ENCODE results near the gene LIPA.

Gene LIPA

DNA sequence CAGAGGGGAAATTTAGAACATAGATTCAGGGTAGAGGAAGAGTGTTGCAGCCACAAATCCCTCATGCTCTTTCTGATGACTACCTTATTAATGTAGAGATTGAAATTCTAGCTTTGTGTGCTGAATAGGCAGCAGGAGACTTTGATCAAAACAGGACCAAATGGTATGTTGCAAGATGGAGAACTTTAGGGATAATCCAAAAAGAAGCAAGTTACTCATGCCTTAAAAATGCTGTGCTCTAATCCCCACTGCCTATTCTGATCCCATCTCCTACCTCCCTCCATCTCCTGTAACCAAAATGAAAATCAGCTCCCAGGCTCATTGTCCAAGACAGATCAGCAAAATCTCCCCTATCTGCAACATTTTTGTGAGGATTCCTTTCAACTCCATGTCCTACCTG is 75.8 kb downstream of the LIPA start:
- H3K14ac ChIP-seq (ENCODE audit: low read length in 2 of 2): no peak overlapping the region
- no peak overlapping the region for H3K9ac ChIP-seq (ENCODE audit: low read length)
- no peak overlapping the region for H4K8ac ChIP-seq (ENCODE audit: low read length)
- H3K18ac ChIP-seq (ENCODE audit: low read depth in 1 of 2, low read length in 2 of 2): no peak overlapping the region
- no peak overlapping the region for H3K4ac ChIP-seq (ENCODE audit: low read depth in 1 of 2, low read length in 2 of 2)
- H3K23ac ChIP-seq (ENCODE audit: low read length in 2 of 2): no peak overlapping the region
- peaks cover 0 to 29% of the 10 kb centered on the region in 2 experiments for H3K27me3 ChIP-seq (ENCODE audit: control insufficient read depth in 1 of 2, insufficient read depth in 1 of 2, low read length in 2 of 2)
- no peak overlapping the region for H2AFZ ChIP-seq (ENCODE audit: low read depth, low read length)
- DNase-seq: no peak
- H3K79me1 ChIP-seq (replicated peaks; ENCODE audit: low read length, poor library complexity, severe bottlenecking): no peaks in the 10 kb centered on the region
- H2AK5ac ChIP-seq (ENCODE audit: low read length, severe bottlenecking): no peak overlapping the region
- no peak overlapping the region for H3K27ac ChIP-seq (ENCODE audit: low read length, poor library complexity, severe bottlenecking)
- H3K4me1 ChIP-seq (ENCODE audit: control insufficient read depth, insufficient read depth, low read depth, low read length): no peaks in the 10 kb centered on the region
- H3K36me3 ChIP-seq (ENCODE audit: control insufficient read depth in 1 of 2, insufficient read depth in 2 of 2, low read depth in 1 of 2, low read length in 2 of 2): no peaks in the 10 kb centered on the region
- no peak overlapping the region for H3K4me3 ChIP-seq (ENCODE audit: insufficient read depth in 1 of 2, low read depth in 1 of 2, low read length in 2 of 2)
- H2BK120ac ChIP-seq (ENCODE audit: low read depth, low read length): no peak overlapping the region
- no peak overlapping the region for H4K91ac ChIP-seq (ENCODE audit: low read length)
- H3K9me3 ChIP-seq (ENCODE audit: control insufficient read depth, low read length): peaks cover 6% of the 10 kb centered on the region
- no peak overlapping the region for H3K4me2 ChIP-seq (ENCODE audit: low read length, poor library complexity, severe bottlenecking)
- no peak overlapping the region for H2BK12ac ChIP-seq (ENCODE audit: low read length in 2 of 2)
- no peak overlapping the region for H2BK5ac ChIP-seq (ENCODE audit: low read depth, low read length, poor library complexity, severe bottlenecking)
- H2BK15ac ChIP-seq (ENCODE audit: low read depth, poor library complexity, severe bottlenecking): no peak overlapping the region

DNA sequence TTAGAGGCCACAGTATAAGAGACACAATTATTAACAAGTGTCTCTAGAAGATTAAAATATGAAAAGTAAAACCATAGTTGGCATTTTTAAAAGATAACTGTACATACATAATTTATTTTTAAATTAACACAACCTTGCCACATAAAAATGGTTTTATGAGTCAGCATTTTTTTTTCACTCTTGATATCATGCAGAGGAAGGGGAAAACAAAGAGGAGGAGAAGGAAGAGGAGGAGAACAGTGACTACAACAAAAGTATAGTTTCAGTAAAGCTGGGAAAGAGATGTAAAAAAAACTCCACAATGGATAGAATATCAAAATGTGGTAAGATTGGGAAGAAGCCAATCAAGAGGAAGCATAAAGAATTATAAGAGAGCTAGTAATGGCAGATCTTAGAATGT is 78.5 kb downstream of the LIPA start:
- H3K14ac ChIP-seq (ENCODE audit: low read length in 2 of 2): no peak overlapping the region
- no peak overlapping the region for H2BK5ac ChIP-seq (ENCODE audit: low read depth, low read length, poor library complexity, severe bottlenecking)
- H3K36me3 ChIP-seq (ENCODE audit: control insufficient read depth in 1 of 2, insufficient read depth in 2 of 2, low read depth in 1 of 2, low read length in 2 of 2): no peaks in the 10 kb centered on the region
- no peaks in the 10 kb centered on the region for H3K79me1 ChIP-seq (replicated peaks; ENCODE audit: low read length, poor library complexity, severe bottlenecking)
- H3K4ac ChIP-seq (ENCODE audit: low read depth in 1 of 2, low read length in 2 of 2): no peak overlapping the region
- H4K8ac ChIP-seq (ENCODE audit: low read length): no peak overlapping the region
- no peak overlapping the region for H2BK15ac ChIP-seq (ENCODE audit: low read depth, poor library complexity, severe bottlenecking)
- H3K18ac ChIP-seq (ENCODE audit: low read depth in 1 of 2, low read length in 2 of 2): no peak overlapping the region
- peak overlapping the region; percentile 18 for H3K9ac ChIP-seq (ENCODE audit: low read length)
- H2BK12ac ChIP-seq (ENCODE audit: low read length in 2 of 2): no peak overlapping the region
- H3K9me3 ChIP-seq (ENCODE audit: control insufficient read depth, low read length): no peaks in the 10 kb centered on the region
- DNase-seq: no peak
- H3K4me1 ChIP-seq (ENCODE audit: control insufficient read depth, insufficient read depth, low read depth, low read length): no peaks in the 10 kb centered on the region
- no peak overlapping the region for H2AK5ac ChIP-seq (ENCODE audit: low read length, severe bottlenecking)
- no peak overlapping the region for H3K23ac ChIP-seq (ENCODE audit: low read length in 2 of 2)
- H2BK120ac ChIP-seq (ENCODE audit: low read depth, low read length): no peak overlapping the region
- H3K27ac ChIP-seq (ENCODE audit: low read length, poor library complexity, severe bottlenecking): no peak overlapping the region
- H3K27me3 ChIP-seq (ENCODE audit: control insufficient read depth in 1 of 2, insufficient read depth in 1 of 2, low read length in 2 of 2): peaks cover 0 to 26% of the 10 kb centered on the region in 2 experiments
- no peak overlapping the region for H4K91ac ChIP-seq (ENCODE audit: low read length)
- no peak overlapping the region for H2AFZ ChIP-seq (ENCODE audit: low read depth, low read length)
- H3K4me2 ChIP-seq (ENCODE audit: low read length, poor library complexity, severe bottlenecking): no peak overlapping the region
- no peak overlapping the region for H3K4me3 ChIP-seq (ENCODE audit: insufficient read depth in 1 of 2, low read depth in 1 of 2, low read length in 2 of 2)

DNA sequence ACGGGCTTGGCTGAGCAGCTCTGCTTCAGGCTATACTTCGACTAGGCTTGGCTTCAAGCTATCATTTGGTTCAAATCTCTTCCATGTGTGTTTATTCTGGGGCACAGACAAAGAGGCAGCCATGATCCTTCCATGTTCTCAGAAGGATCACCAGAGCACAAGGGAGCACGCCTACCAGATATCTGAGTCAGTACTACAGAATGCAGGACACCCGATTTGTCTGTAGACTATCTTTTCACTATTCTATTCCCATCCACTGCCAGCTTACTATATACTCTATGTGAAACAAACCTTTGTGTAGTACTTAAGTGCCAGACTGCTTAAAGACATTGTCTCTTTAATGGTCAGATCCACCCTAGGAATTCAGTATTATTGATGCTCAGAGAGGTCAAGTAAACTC is 79.6 kb downstream of the LIPA start:
- WGBS: 91% methylated on average over 3 of the region's 4 CpGs
- H4K91ac ChIP-seq (ENCODE audit: low read length): no peak overlapping the region
- H2BK120ac ChIP-seq (ENCODE audit: low read depth, low read length): no peak overlapping the region
- no peaks in the 10 kb centered on the region for H3K9me3 ChIP-seq (ENCODE audit: control insufficient read depth, low read length)
- no peak overlapping the region for H3K4me3 ChIP-seq (ENCODE audit: insufficient read depth in 1 of 2, low read depth in 1 of 2, low read length in 2 of 2)
- no peaks in the 10 kb centered on the region for H3K4me1 ChIP-seq (ENCODE audit: control insufficient read depth, insufficient read depth, low read depth, low read length)
- H2AK5ac ChIP-seq (ENCODE audit: low read length, severe bottlenecking): no peak overlapping the region
- peaks cover 0 to 24% of the 10 kb centered on the region in 2 experiments for H3K27me3 ChIP-seq (ENCODE audit: control insufficient read depth in 1 of 2, insufficient read depth in 1 of 2, low read length in 2 of 2)
- H4K8ac ChIP-seq (ENCODE audit: low read length): no peak overlapping the region
- no peak overlapping the region for H3K9ac ChIP-seq (ENCODE audit: low read length)
- no peak overlapping the region for H3K14ac ChIP-seq (ENCODE audit: low read length in 2 of 2)
- no peak overlapping the region for H2BK5ac ChIP-seq (ENCODE audit: low read depth, low read length, poor library complexity, severe bottlenecking)
- no peak overlapping the region for H3K4ac ChIP-seq (ENCODE audit: low read depth in 1 of 2, low read length in 2 of 2)
- H3K23ac ChIP-seq (ENCODE audit: low read length in 2 of 2): no peak overlapping the region
- no peak overlapping the region for H3K27ac ChIP-seq (ENCODE audit: low read length, poor library complexity, severe bottlenecking)
- H2BK15ac ChIP-seq (ENCODE audit: low read depth, poor library complexity, severe bottlenecking): no peak overlapping the region
- H3K4me2 ChIP-seq (ENCODE audit: low read length, poor library complexity, severe bottlenecking): no peak overlapping the region
- no peak overlapping the region for H2BK12ac ChIP-seq (ENCODE audit: low read length in 2 of 2)
- H3K79me1 ChIP-seq (replicated peaks; ENCODE audit: low read length, poor library complexity, severe bottlenecking): no peaks in the 10 kb centered on the region
- H3K36me3 ChIP-seq (ENCODE audit: control insufficient read depth in 1 of 2, insufficient read depth in 2 of 2, low read depth in 1 of 2, low read length in 2 of 2): no peaks in the 10 kb centered on the region
- no peak overlapping the region for H3K18ac ChIP-seq (ENCODE audit: low read depth in 1 of 2, low read length in 2 of 2)
- no peak for DNase-seq
- H2AFZ ChIP-seq (ENCODE audit: low read depth, low read length): no peak overlapping the region

DNA sequence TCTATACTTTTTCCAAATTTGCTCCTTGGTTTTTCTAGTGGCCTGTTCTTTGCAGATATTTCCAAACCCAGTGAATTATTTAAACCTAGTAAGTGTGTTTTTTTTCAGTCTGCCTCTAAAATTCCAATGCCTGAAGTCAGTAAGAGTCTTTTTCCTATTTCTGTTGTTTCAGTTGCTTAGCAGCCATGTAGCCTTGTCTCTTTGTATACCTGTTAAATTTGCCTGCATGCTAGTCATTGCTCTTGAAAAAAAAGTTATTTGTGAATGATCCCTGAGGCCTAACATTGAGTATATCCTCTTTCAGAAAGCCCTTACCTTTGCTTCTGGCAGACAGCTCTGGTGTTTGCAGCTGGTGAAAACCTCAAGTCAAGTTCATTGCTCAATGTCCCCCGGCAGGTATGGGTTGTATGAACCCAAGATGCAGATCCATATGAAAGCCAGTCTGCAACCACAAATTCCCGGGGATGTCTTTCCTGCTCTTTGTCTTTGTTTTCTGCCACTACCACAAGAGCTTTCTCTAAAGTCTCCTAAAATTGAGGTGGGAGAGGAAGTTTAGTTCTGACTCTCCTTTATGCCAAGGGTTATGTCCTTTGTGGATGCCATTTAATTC is 80.2 kb downstream of the LIPA start:
- no peak overlapping the region for H2AFZ ChIP-seq (ENCODE audit: low read depth, low read length)
- H3K27me3 ChIP-seq (ENCODE audit: control insufficient read depth in 1 of 2, insufficient read depth in 1 of 2, low read length in 2 of 2): peaks cover 0 to 24% of the 10 kb centered on the region in 2 experiments
- peak; percentile 9 for DNase-seq
- H3K23ac ChIP-seq (ENCODE audit: low read length in 2 of 2): no peak overlapping the region
- no peak overlapping the region for H3K9ac ChIP-seq (ENCODE audit: low read length)
- H3K4ac ChIP-seq (ENCODE audit: low read depth in 1 of 2, low read length in 2 of 2): no peak overlapping the region
- no peak overlapping the region for H3K4me3 ChIP-seq (ENCODE audit: insufficient read depth in 1 of 2, low read depth in 1 of 2, low read length in 2 of 2)
- H3K9me3 ChIP-seq (ENCODE audit: control insufficient read depth, low read length): no peaks in the 10 kb centered on the region
- 95% methylated on average over 1 of the region's 2 CpGs for WGBS
- H3K36me3 ChIP-seq (ENCODE audit: control insufficient read depth in 1 of 2, insufficient read depth in 2 of 2, low read depth in 1 of 2, low read length in 2 of 2): no peaks in the 10 kb centered on the region
- H3K4me2 ChIP-seq (ENCODE audit: low read length, poor library complexity, severe bottlenecking): no peak overlapping the region
- no peak overlapping the region for H2AK5ac ChIP-seq (ENCODE audit: low read length, severe bottlenecking)
- no peak overlapping the region for H2BK15ac ChIP-seq (ENCODE audit: low read depth, poor library complexity, severe bottlenecking)
- H4K8ac ChIP-seq (ENCODE audit: low read length): no peak overlapping the region
- H3K79me1 ChIP-seq (replicated peaks; ENCODE audit: low read length, poor library complexity, severe bottlenecking): no peaks in the 10 kb centered on the region
- H2BK12ac ChIP-seq (ENCODE audit: low read length in 2 of 2): no peak overlapping the region
- H2BK120ac ChIP-seq (ENCODE audit: low read depth, low read length): no peak overlapping the region
- H3K27ac ChIP-seq (ENCODE audit: low read length, poor library complexity, severe bottlenecking): no peak overlapping the region
- H3K4me1 ChIP-seq (ENCODE audit: control insufficient read depth, insufficient read depth, low read depth, low read length): no peaks in the 10 kb centered on the region
- H4K91ac ChIP-seq (ENCODE audit: low read length): no peak overlapping the region
- H3K14ac ChIP-seq (ENCODE audit: low read length in 2 of 2): no peak overlapping the region
- no peak overlapping the region for H3K18ac ChIP-seq (ENCODE audit: low read depth in 1 of 2, low read length in 2 of 2)
- no peak overlapping the region for H2BK5ac ChIP-seq (ENCODE audit: low read depth, low read length, poor library complexity, severe bottlenecking)
